ENCODE results near the gene MACROD2.

Gene MACROD2

GRCh38 chr20:16005021-16005914, 2010.0 kb downstream of the MACROD2 start:
- no peaks in the 10 kb centered on the region for H3K36me3 ChIP-seq (ENCODE audit: low read length)
- no peaks in the 10 kb centered on the region for H3K9me2 ChIP-seq (replicated peaks; ENCODE audit: insufficient read depth, low read length)
- H3K4me2 ChIP-seq (ENCODE audit: low read depth, low read length, poor library complexity, severe bottlenecking) = no peak overlapping the region
- no peak overlapping the region for H3K27ac ChIP-seq (ENCODE audit: low read depth, low read length)
- H3K4me3 ChIP-seq (ENCODE audit: insufficient read depth, low read length, poor library complexity, severe bottlenecking) = no peak overlapping the region
- no peaks in the 10 kb centered on the region for H3K27me3 ChIP-seq (ENCODE audit: low read length)
- no peak overlapping the region for H3K9ac ChIP-seq (ENCODE audit: low read length)
- H3K79me2 ChIP-seq (ENCODE audit: insufficient read depth, low read length) = no peaks in the 10 kb centered on the region
- no peak for TF ChIP-seq CTCF (IDR thresholded peaks at IDR 0.05; ENCODE audit: insufficient read depth, low read length, poor library complexity, severe bottlenecking)
- TF ChIP-seq EZH2phosphoT487 (conservative IDR thresholded peaks at IDR 0.05; ENCODE audit: low read length) = no peak
- no peaks in the 10 kb centered on the region for H3K9me3 ChIP-seq (ENCODE audit: insufficient read depth, low read length)
- H3F3A ChIP-seq (ENCODE audit: insufficient read depth) = no peaks in the 10 kb centered on the region
- no peaks in the 10 kb centered on the region for H4K20me1 ChIP-seq (ENCODE audit: low read depth, low read length)
- H2AFZ ChIP-seq (ENCODE audit: low read depth, low read length, severe bottlenecking) = no peak overlapping the region

- no peaks in the 10 kb centered on the region for H3K36me3 ChIP-seq (ENCODE audit: low read length)
- H3F3A ChIP-seq (ENCODE audit: insufficient read depth) = no peaks in the 10 kb centered on the region
- no peaks in the 10 kb centered on the region for H3K9me3 ChIP-seq (ENCODE audit: insufficient read depth, low read length)
- no peaks in the 10 kb centered on the region for H3K27me3 ChIP-seq (ENCODE audit: low read length)
- no peak overlapping the region for H3K9ac ChIP-seq (ENCODE audit: low read length)
- H3K79me2 ChIP-seq (ENCODE audit: insufficient read depth, low read length) = no peaks in the 10 kb centered on the region
- no peaks in the 10 kb centered on the region for H4K20me1 ChIP-seq (ENCODE audit: low read depth, low read length)
- TF ChIP-seq CTCF (IDR thresholded peaks at IDR 0.05; ENCODE audit: insufficient read depth, low read length, poor library complexity, severe bottlenecking) = no peak
- TF ChIP-seq EZH2phosphoT487 (conservative IDR thresholded peaks at IDR 0.05; ENCODE audit: low read length) = no peak
- no peak overlapping the region for H3K27ac ChIP-seq (ENCODE audit: low read depth, low read length)
- H3K4me2 ChIP-seq (ENCODE audit: low read depth, low read length, poor library complexity, severe bottlenecking) = no peak overlapping the region
- H3K4me3 ChIP-seq (ENCODE audit: insufficient read depth, low read length, poor library complexity, severe bottlenecking) = no peak overlapping the region
- no peaks in the 10 kb centered on the region for H3K9me2 ChIP-seq (replicated peaks; ENCODE audit: insufficient read depth, low read length)
- H2AFZ ChIP-seq (ENCODE audit: low read depth, low read length, severe bottlenecking) = no peak overlapping the region
Observed at GRCh38 chr20:16005915-16006493, 2010.7 kb downstream of the MACROD2 start.

- Histone ChIP-seq H3K9ac (ENCODE audit: low read length) (no peak overlapping the region), H4K20me1 (ENCODE audit: low read depth, low read length) (no peaks in the 10 kb centered on the region), H3K27me3 (ENCODE audit: low read length) (no peaks in the 10 kb centered on the region), H3K36me3 (ENCODE audit: low read length) (no peaks in the 10 kb centered on the region), H3K9me2 (replicated peaks; ENCODE audit: insufficient read depth, low read length) (no peaks in the 10 kb centered on the region), H3K9me3 (ENCODE audit: insufficient read depth, low read length) (no peaks in the 10 kb centered on the region), H3F3A (ENCODE audit: insufficient read depth) (no peaks in the 10 kb centered on the region), H3K4me3 (ENCODE audit: insufficient read depth, low read length, poor library complexity, severe bottlenecking) (no peak overlapping the region), H3K4me2 (ENCODE audit: low read depth, low read length, poor library complexity, severe bottlenecking) (no peak overlapping the region), H2AFZ (ENCODE audit: low read depth, low read length, severe bottlenecking) (no peak overlapping the region), H3K79me2 (ENCODE audit: insufficient read depth, low read length) (no peaks in the 10 kb centered on the region), H3K27ac (ENCODE audit: low read depth, low read length) (no peak overlapping the region)
- no peak for TF ChIP-seq EZH2phosphoT487 (conservative IDR thresholded peaks at IDR 0.05; ENCODE audit: low read length)
- no peak for TF ChIP-seq CTCF (IDR thresholded peaks at IDR 0.05; ENCODE audit: insufficient read depth, low read length, poor library complexity, severe bottlenecking)
Observed at GRCh38 chr20:16007164-16007563, 2011.8 kb downstream of the MACROD2 start.
